ENCODE results near the gene KL.

Gene KL

GRCh38 chr13:33022986-33023385 is 6.8 kb downstream of the KL start:
- no peak for DNase-seq (ENCODE audit: low read depth)
- no peak for TF ChIP-seq CTCF (IDR thresholded peaks at IDR 0.05; ENCODE audit: low read length, missing control alignments)
- no peak overlapping the region for H3K4me3 ChIP-seq (replicated peaks; ENCODE audit: low read depth, low read length)

- TF ChIP-seq CTCF (IDR thresholded peaks at IDR 0.05; ENCODE audit: low read length, missing control alignments): no peak
- DNase-seq (ENCODE audit: low read depth): no peak
Measured at GRCh38 chr13:33025220-33025744, 9.1 kb downstream of the KL start.

GRCh38 chr13:33026489-33027152 is 10.4 kb downstream of the KL start:
- H3K4me3 ChIP-seq (replicated peaks; ENCODE audit: low read depth, low read length): no peak overlapping the region
- DNase-seq (ENCODE audit: low read depth): no peak
- TF ChIP-seq CTCF (IDR thresholded peaks at IDR 0.05; ENCODE audit: low read length, missing control alignments): no peak

More at GRCh38 chr13:33025220-33025744, 9.1 kb downstream of the KL start:
- no peak overlapping the region for H3K4me3 ChIP-seq (replicated peaks; ENCODE audit: low read depth, low read length)

GRCh38 chr13:33028620-33029019 is 12.4 kb downstream of the KL start:
- no peak for TF ChIP-seq CTCF (IDR thresholded peaks at IDR 0.05; ENCODE audit: low read length, missing control alignments)
- no peak for DNase-seq (ENCODE audit: low read depth)
- no peak overlapping the region for H3K4me3 ChIP-seq (replicated peaks; ENCODE audit: low read depth, low read length)

GRCh38 chr13:33031277-33031676 is 15.1 kb downstream of the KL start:
- no peak overlapping the region for H3K4me3 ChIP-seq (replicated peaks; ENCODE audit: low read depth, low read length)
- no peak for DNase-seq (ENCODE audit: low read depth)
- no peak for TF ChIP-seq CTCF (IDR thresholded peaks at IDR 0.05; ENCODE audit: low read length, missing control alignments)

GRCh38 chr13:33032037-33032625 is 15.9 kb downstream of the KL start:
- DNase-seq (ENCODE audit: low read depth): no peak
- H3K4me3 ChIP-seq (replicated peaks; ENCODE audit: low read depth, low read length): no peak overlapping the region
- TF ChIP-seq CTCF (IDR thresholded peaks at IDR 0.05; ENCODE audit: low read length, missing control alignments): no peak
